ENCODE results near the gene KRTAP9-2. TPM values are rescaled to one million over a fixed set of nuclear protein-coding genes. Genes with fewer than 3 reads are reported as not detected.

Gene KRTAP9-2
- total RNA-seq, 1 experiment from 2014 or later, result not detected

- DNase-seq, result no peak
- Mint-ChIP-seq H3K4me3 (ENCODE audit: low read depth, unreplicated experiment) (no peak overlapping the region), H3K27me3 (ENCODE audit: unreplicated experiment) (peaks cover 10% of the 10 kb centered on the region), H3K27ac (ENCODE audit: unreplicated experiment) (no peak overlapping the region), H3K4me1 (ENCODE audit: low read depth, unreplicated experiment) (no peaks in the 10 kb centered on the region), H3K36me3 (ENCODE audit: insufficient read depth, unreplicated experiment) (no peaks in the 10 kb centered on the region), H3K9me3 (ENCODE audit: low read depth, unreplicated experiment) (no peaks in the 10 kb centered on the region)
- TF ChIP-seq, protein P1, sequence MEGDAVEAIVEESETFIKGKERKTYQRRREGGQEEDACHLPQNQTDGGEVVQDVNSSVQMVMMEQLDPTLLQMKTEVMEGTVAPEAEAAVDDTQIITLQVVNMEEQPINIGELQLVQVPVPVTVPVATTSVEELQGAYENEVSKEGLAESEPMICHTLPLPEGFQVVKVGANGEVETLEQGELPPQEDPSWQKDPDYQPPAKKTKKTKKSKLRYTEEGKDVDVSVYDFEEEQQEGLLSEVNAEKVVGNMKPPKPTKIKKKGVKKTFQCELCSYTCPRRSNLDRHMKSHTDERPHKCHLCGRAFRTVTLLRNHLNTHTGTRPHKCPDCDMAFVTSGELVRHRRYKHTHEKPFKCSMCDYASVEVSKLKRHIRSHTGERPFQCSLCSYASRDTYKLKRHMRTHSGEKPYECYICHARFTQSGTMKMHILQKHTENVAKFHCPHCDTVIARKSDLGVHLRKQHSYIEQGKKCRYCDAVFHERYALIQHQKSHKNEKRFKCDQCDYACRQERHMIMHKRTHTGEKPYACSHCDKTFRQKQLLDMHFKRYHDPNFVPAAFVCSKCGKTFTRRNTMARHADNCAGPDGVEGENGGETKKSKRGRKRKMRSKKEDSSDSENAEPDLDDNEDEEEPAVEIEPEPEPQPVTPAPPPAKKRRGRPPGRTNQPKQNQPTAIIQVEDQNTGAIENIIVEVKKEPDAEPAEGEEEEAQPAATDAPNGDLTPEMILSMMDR (IDR thresholded peaks at IDR 0.05; ENCODE audit: unreplicated experiment), result no peak
- CTCF ChIA-PET, result no interaction called here
- intact Hi-C loops (cut with micrococcal nuclease; ENCODE audit: unreplicated experiment), result no loop called here
- BruUV-seq (replicated peaks), result no TSS peak
Observed at GRCh38 chr17:41190328-41190727, 36.1 kb upstream of the KRTAP9-2 start.

- CTCF ChIA-PET, result no interaction called here
- intact Hi-C loops (cut with micrococcal nuclease; ENCODE audit: unreplicated experiment), result no loop called here
Observed at GRCh38 chr17:41196068-41196467, 30.4 kb upstream of the KRTAP9-2 start.

GRCh38 chr17:41199421-41200078 lies 26.9 kb upstream of the KRTAP9-2 start:
- CTCF ChIA-PET, result interaction anchor here (0.6 kb wide), 1 partner anchor 634 kb away, joined by 8 read pairs; no protein-coding TSS in a partner anchor

More at GRCh38 chr17:41196068-41196467, 30.4 kb upstream of the KRTAP9-2 start:
- peaks cover 7% of the 10 kb centered on the region for H3K9me3 Mint-ChIP-seq (ENCODE audit: low read depth, unreplicated experiment)
- BruUV-seq (replicated peaks), result no TSS peak
- H3K4me3 Mint-ChIP-seq (ENCODE audit: low read depth, unreplicated experiment), result no peak overlapping the region
- no peaks in the 10 kb centered on the region for H3K27me3 Mint-ChIP-seq (ENCODE audit: unreplicated experiment)
- TF ChIP-seq, protein P1 (IDR thresholded peaks at IDR 0.05; ENCODE audit: unreplicated experiment), result no peak
- no peak overlapping the region for H3K27ac Mint-ChIP-seq (ENCODE audit: unreplicated experiment)
- H3K4me1 Mint-ChIP-seq (ENCODE audit: low read depth, unreplicated experiment), result no peaks in the 10 kb centered on the region
- no peaks in the 10 kb centered on the region for H3K36me3 Mint-ChIP-seq (ENCODE audit: insufficient read depth, unreplicated experiment)
- DNase-seq, result no peak

GRCh38 chr17:41211845-41212466 lies 14.5 kb upstream of the KRTAP9-2 start:
- no peaks in the 10 kb centered on the region for H3K36me3 Mint-ChIP-seq (ENCODE audit: insufficient read depth, unreplicated experiment)
- TF ChIP-seq, protein P1 (IDR thresholded peaks at IDR 0.05; ENCODE audit: unreplicated experiment), result no peak
- H3K27me3 Mint-ChIP-seq (ENCODE audit: unreplicated experiment), result no peaks in the 10 kb centered on the region
- no peak overlapping the region for H3K4me3 Mint-ChIP-seq (ENCODE audit: low read depth, unreplicated experiment)
- CTCF ChIA-PET, result interaction anchor here (0.6 to 1.2 kb wide), 3 partner anchors 38 to 146 kb away, joined by 3 to 6 read pairs (median 3); partner anchors contain the start of gene KRTAP2-4
- H3K9me3 Mint-ChIP-seq (ENCODE audit: low read depth, unreplicated experiment), result peaks cover 4% of the 10 kb centered on the region
- intact Hi-C loops (cut with micrococcal nuclease; ENCODE audit: unreplicated experiment), result no loop called here
- H3K27ac Mint-ChIP-seq (ENCODE audit: unreplicated experiment), result no peak overlapping the region
- H3K4me1 Mint-ChIP-seq (ENCODE audit: low read depth, unreplicated experiment), result peaks cover 15% of the 10 kb centered on the region
- no TSS peak for BruUV-seq (replicated peaks)
- DNase-seq, result no peak

More at GRCh38 chr17:41199421-41200078, 26.9 kb upstream of the KRTAP9-2 start:
- Mint-ChIP-seq H3K4me3 (ENCODE audit: low read depth, unreplicated experiment) (no peak overlapping the region), H3K36me3 (ENCODE audit: insufficient read depth, unreplicated experiment) (no peaks in the 10 kb centered on the region), H3K27ac (ENCODE audit: unreplicated experiment) (no peak overlapping the region), H3K9me3 (ENCODE audit: low read depth, unreplicated experiment) (peaks cover 7% of the 10 kb centered on the region), H3K27me3 (ENCODE audit: unreplicated experiment) (no peaks in the 10 kb centered on the region), H3K4me1 (ENCODE audit: low read depth, unreplicated experiment) (no peaks in the 10 kb centered on the region)
- no peak for DNase-seq
- no TSS peak for BruUV-seq (replicated peaks)
- TF ChIP-seq, protein P1 (IDR thresholded peaks at IDR 0.05; ENCODE audit: unreplicated experiment), result no peak
- intact Hi-C loops (cut with micrococcal nuclease; ENCODE audit: unreplicated experiment), result no loop called here

Measured in Calu3 (cell line).